Left renal cortex interstitium (tissue), 4 donors: Measurements from ENCODE around the gene TMEM123. TPM values are rescaled to one million over a fixed set of nuclear protein-coding genes. Genes with fewer than 3 reads are reported as not detected.

ENCODE experiments used
- DNase-seq, 4 donors: peaks; one replicate each; pipeline ENCODE4 v3.0.0-alpha.2; 2013; ENCODE audit warnings: low read depth in 4 of 4, low spot score in 2 of 4, missing footprints in 1 of 4
- polyA plus RNA-seq, 4 donors: library from polyadenylated mRNA; unstranded; fragments of 120-200 nt; gene quantifications; one replicate each; pipeline ENCODE4 v1.2.1, GENCODE V29; 2013; ENCODE audit not compliant: insufficient read length in 4 of 4

TMEM123 gene
- polyA plus RNA-seq, 4 donors, result 225 to 336 (median 283) TPM

- DNase-seq, result no peak
These were observed 53.4 kb downstream of the TMEM123 start for GRCh38 chr11:102399189-102399588.

GRCh38 chr11:102398297-102398696 lies 54.3 kb downstream of the TMEM123 start:
- no peak for DNase-seq

- no peak for DNase-seq
These were observed 55.6 kb downstream of the TMEM123 start for GRCh38 chr11:102396708-102397563.

GRCh38 chr11:102395720-102396393 lies 56.7 kb downstream of the TMEM123 start:
- no peak for DNase-seq

- DNase-seq, result no peak
These were observed 59.3 kb downstream of the TMEM123 start for GRCh38 chr11:102393272-102393730.

GRCh38 chr11:102391549-102392237 lies 60.9 kb downstream of the TMEM123 start:
- no peak for DNase-seq

- DNase-seq, result no peak
These were observed 61.7 kb downstream of the TMEM123 start for GRCh38 chr11:102390667-102391465.

GRCh38 chr11:102389253-102389652 lies 63.3 kb downstream of the TMEM123 start:
- DNase-seq, result no peak

- DNase-seq, result no peak
These were observed 65.4 kb downstream of the TMEM123 start for GRCh38 chr11:102387043-102387781.

GRCh38 chr11:102386136-102386734 lies 66.3 kb downstream of the TMEM123 start:
- DNase-seq, result no peak

GRCh38 chr11:102385085-102386007 lies 67.2 kb downstream of the TMEM123 start:
- no peak for DNase-seq

- no peak for DNase-seq
These were observed 68.0 kb downstream of the TMEM123 start for GRCh38 chr11:102384419-102385079.

GRCh38 chr11:102383839-102384238 lies 68.7 kb downstream of the TMEM123 start:
- DNase-seq, result no peak

- no peak for DNase-seq
These were observed 70.2 kb downstream of the TMEM123 start for GRCh38 chr11:102382384-102382783.

- no peak for DNase-seq
These were observed 73.7 kb downstream of the TMEM123 start for GRCh38 chr11:102378818-102379217.

GRCh38 chr11:102377891-102378290 lies 74.7 kb downstream of the TMEM123 start:
- DNase-seq, result no peak

GRCh38 chr11:102375720-102376399 lies 76.7 kb downstream of the TMEM123 start:
- DNase-seq, result no peak
